ENCODE data around the gene KAZN.

DNA sequence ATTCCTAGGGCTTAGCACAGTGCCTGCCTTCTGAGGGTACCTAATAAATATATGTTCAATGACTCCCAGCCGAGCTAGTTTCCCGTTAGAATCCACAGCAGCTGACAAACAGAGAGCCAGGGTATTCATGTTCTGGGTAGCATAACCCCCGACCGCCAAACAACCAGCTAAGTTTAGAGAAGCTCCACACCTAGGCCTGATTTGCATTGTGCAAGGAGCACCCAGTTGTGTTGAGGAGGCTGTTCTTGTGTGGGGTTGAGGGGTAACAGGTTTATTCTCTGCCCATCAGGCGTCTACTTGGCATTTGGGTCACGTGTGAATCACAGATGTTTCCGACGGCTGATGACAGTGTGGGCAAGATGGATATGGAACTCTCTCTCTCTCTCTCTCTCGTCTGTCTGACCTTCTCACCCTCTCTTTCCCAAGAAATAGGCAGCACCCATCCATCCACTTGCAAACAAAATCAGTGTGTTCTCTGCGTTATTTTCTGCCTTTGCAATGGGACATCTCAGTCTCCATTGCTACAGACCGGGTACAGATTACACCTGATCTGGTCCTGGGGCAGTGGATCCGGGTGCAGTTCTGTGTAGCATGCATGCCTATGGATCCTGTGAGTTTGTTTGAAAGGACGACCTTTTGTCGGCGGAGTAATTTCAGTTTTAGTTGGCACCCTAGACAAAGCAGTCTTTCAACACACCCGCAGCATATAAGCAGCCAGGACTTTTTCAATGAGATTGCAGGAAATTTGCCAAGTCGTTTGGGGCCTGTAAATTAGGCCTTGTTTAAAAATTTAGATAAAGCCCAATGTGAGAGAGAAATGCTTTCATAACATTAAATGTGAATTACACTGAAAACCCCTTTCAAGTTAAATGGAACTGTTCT, 29.4 kb downstream of the KAZN start:
- TF ChIP-seq, protein P1, sequence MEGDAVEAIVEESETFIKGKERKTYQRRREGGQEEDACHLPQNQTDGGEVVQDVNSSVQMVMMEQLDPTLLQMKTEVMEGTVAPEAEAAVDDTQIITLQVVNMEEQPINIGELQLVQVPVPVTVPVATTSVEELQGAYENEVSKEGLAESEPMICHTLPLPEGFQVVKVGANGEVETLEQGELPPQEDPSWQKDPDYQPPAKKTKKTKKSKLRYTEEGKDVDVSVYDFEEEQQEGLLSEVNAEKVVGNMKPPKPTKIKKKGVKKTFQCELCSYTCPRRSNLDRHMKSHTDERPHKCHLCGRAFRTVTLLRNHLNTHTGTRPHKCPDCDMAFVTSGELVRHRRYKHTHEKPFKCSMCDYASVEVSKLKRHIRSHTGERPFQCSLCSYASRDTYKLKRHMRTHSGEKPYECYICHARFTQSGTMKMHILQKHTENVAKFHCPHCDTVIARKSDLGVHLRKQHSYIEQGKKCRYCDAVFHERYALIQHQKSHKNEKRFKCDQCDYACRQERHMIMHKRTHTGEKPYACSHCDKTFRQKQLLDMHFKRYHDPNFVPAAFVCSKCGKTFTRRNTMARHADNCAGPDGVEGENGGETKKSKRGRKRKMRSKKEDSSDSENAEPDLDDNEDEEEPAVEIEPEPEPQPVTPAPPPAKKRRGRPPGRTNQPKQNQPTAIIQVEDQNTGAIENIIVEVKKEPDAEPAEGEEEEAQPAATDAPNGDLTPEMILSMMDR (IDR thresholded peaks at IDR 0.05), result no peak
- TF ChIP-seq POLR2A (IDR thresholded peaks at IDR 0.05) (no peak), POLR2AphosphoS5 (IDR thresholded peaks at IDR 0.05) (no peak)
